HG02973 (cell line): ENCODE data around the gene SLC25A47.
"Not testable (repeated sequence)": the region's sequence is repeated elsewhere in the genome, so short reads cannot be mapped to it uniquely, and the experiment has no call there.

ENCODE experiments used
- ATAC-seq: cut with Tn5 transposase; IDR thresholded peaks from one replicate; pipeline ENCODE4 v1.9.1; 2021; ENCODE audit warnings: moderate library complexity; ENCODE audit not compliant: unreplicated experiment

The SLC25A47 gene

GRCh38 chr14:100289916-100290606 lies 33.1 kb upstream of the SLC25A47 start:
- ATAC-seq = no peak

- ATAC-seq = no peak
Observed at GRCh38 chr14:100290607-100291304, 32.4 kb upstream of the SLC25A47 start.

- ATAC-seq = no peak
Observed at GRCh38 chr14:100291305-100292075, 31.6 kb upstream of the SLC25A47 start.

GRCh38 chr14:100292301-100292775 lies 30.8 kb upstream of the SLC25A47 start:
- ATAC-seq = no peak

GRCh38 chr14:100292776-100293461 lies 30.2 kb upstream of the SLC25A47 start:
- no peak for ATAC-seq

- no peak for ATAC-seq
Observed at GRCh38 chr14:100293497-100294212, 29.5 kb upstream of the SLC25A47 start.

- ATAC-seq = no peak
Observed at GRCh38 chr14:100294213-100294962, 28.8 kb upstream of the SLC25A47 start.

- ATAC-seq = no peak
Observed at GRCh38 chr14:100294963-100295330, 28.2 kb upstream of the SLC25A47 start.

- ATAC-seq = no peak
Observed at GRCh38 chr14:100295376-100296105, 27.6 kb upstream of the SLC25A47 start.

- no peak for ATAC-seq
Observed at GRCh38 chr14:100296106-100296651, 27.0 kb upstream of the SLC25A47 start.

GRCh38 chr14:100296729-100297128 lies 26.4 kb upstream of the SLC25A47 start:
- ATAC-seq = not testable (repeated sequence)

GRCh38 chr14:100297320-100298300 lies 25.5 kb upstream of the SLC25A47 start:
- ATAC-seq = peak; percentile 93

- ATAC-seq = no peak
Observed at GRCh38 chr14:100298551-100299237, 24.4 kb upstream of the SLC25A47 start.

GRCh38 chr14:100299238-100299560 lies 23.9 kb upstream of the SLC25A47 start:
- ATAC-seq = no peak

GRCh38 chr14:100302616-100303015 lies 20.5 kb upstream of the SLC25A47 start:
- ATAC-seq = no peak

GRCh38 chr14:100303179-100303578 lies 20.0 kb upstream of the SLC25A47 start:
- ATAC-seq = no peak

GRCh38 chr14:100303925-100304324 lies 19.2 kb upstream of the SLC25A47 start:
- no peak for ATAC-seq
